ENCODE data around the gene ZNF726.

Gene ZNF726

GRCh38 chr19:23914402-23915286, at the start of gene ZNF726:
TSS of gene ZNF726 (plus strand) at chr19:23914886. CDS start at chr19:23914995, 109 bp downstream.
- H3K79me2 ChIP-seq (ENCODE audit: insufficient read depth, low read depth), result no peaks in the 10 kb centered on the region
- H3K36me3 ChIP-seq (ENCODE audit: insufficient read depth), result no peaks in the 10 kb centered on the region
- no peaks in the 10 kb centered on the region for H3K27me3 ChIP-seq (ENCODE audit: insufficient read depth, low read depth)
- no peak within 1 kb of the TSS for H3K27ac ChIP-seq
- TF ChIP-seq, protein P1, sequence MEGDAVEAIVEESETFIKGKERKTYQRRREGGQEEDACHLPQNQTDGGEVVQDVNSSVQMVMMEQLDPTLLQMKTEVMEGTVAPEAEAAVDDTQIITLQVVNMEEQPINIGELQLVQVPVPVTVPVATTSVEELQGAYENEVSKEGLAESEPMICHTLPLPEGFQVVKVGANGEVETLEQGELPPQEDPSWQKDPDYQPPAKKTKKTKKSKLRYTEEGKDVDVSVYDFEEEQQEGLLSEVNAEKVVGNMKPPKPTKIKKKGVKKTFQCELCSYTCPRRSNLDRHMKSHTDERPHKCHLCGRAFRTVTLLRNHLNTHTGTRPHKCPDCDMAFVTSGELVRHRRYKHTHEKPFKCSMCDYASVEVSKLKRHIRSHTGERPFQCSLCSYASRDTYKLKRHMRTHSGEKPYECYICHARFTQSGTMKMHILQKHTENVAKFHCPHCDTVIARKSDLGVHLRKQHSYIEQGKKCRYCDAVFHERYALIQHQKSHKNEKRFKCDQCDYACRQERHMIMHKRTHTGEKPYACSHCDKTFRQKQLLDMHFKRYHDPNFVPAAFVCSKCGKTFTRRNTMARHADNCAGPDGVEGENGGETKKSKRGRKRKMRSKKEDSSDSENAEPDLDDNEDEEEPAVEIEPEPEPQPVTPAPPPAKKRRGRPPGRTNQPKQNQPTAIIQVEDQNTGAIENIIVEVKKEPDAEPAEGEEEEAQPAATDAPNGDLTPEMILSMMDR (conservative IDR thresholded peaks at IDR 0.05; ENCODE audit: low read depth, low read length), result no peak
- H3K4me2 ChIP-seq, result no peak within 1 kb of the TSS
- no peak within 1 kb of the TSS for H3K9ac ChIP-seq
- H3K4me3 ChIP-seq (IDR thresholded peaks at IDR 0.05; ENCODE audit: insufficient read depth, low read depth, low read length), result no peak within 1 kb of the TSS
- no peaks in the 10 kb centered on the region for H4K20me1 ChIP-seq (ENCODE audit: insufficient read depth)
- H2AFZ ChIP-seq (ENCODE audit: low read depth), result no peak within 1 kb of the TSS
- no peaks in the 10 kb centered on the region for H3K4me1 ChIP-seq (ENCODE audit: low read depth, poor library complexity, severe bottlenecking)

- H3K79me2 ChIP-seq (ENCODE audit: insufficient read depth, low read depth), result no peaks in the 10 kb centered on the region
Measured at GRCh38 chr19:23867895-23868294, 46.8 kb upstream of the ZNF726 start.

GRCh38 chr19:23868630-23869029, 46.1 kb upstream of the ZNF726 start:
- Histone ChIP-seq H4K20me1 (ENCODE audit: insufficient read depth) (no peaks in the 10 kb centered on the region), H3K79me2 (ENCODE audit: insufficient read depth, low read depth) (no peaks in the 10 kb centered on the region), H3K4me1 (ENCODE audit: low read depth, poor library complexity, severe bottlenecking) (no peaks in the 10 kb centered on the region), H3K4me2 (no peak overlapping the region), H3K4me3 (IDR thresholded peaks at IDR 0.05; ENCODE audit: insufficient read depth, low read depth, low read length) (no peak overlapping the region), H3K27me3 (ENCODE audit: insufficient read depth, low read depth) (no peaks in the 10 kb centered on the region), H3K36me3 (ENCODE audit: insufficient read depth) (no peaks in the 10 kb centered on the region), H2AFZ (ENCODE audit: low read depth) (no peak overlapping the region), H3K9ac (no peak overlapping the region), H3K27ac (no peak overlapping the region)
- TF ChIP-seq, protein P1 (conservative IDR thresholded peaks at IDR 0.05; ENCODE audit: low read depth, low read length), result no peak

More at GRCh38 chr19:23867895-23868294, 46.8 kb upstream of the ZNF726 start:
- TF ChIP-seq, protein P1 (conservative IDR thresholded peaks at IDR 0.05; ENCODE audit: low read depth, low read length), result no peak
- Histone ChIP-seq H3K27me3 (ENCODE audit: insufficient read depth, low read depth) (no peaks in the 10 kb centered on the region), H3K4me3 (IDR thresholded peaks at IDR 0.05; ENCODE audit: insufficient read depth, low read depth, low read length) (no peak overlapping the region), H3K9ac (no peak overlapping the region), H3K27ac (no peak overlapping the region), H2AFZ (ENCODE audit: low read depth) (no peak overlapping the region), H3K4me2 (no peak overlapping the region), H3K4me1 (ENCODE audit: low read depth, poor library complexity, severe bottlenecking) (no peaks in the 10 kb centered on the region), H3K36me3 (ENCODE audit: insufficient read depth) (no peaks in the 10 kb centered on the region), H4K20me1 (ENCODE audit: insufficient read depth) (no peaks in the 10 kb centered on the region)

- no peak overlapping the region for H3K9ac ChIP-seq
- H3K36me3 ChIP-seq (ENCODE audit: insufficient read depth), result no peaks in the 10 kb centered on the region
- TF ChIP-seq, protein P1 (conservative IDR thresholded peaks at IDR 0.05; ENCODE audit: low read depth, low read length), result no peak
- H3K79me2 ChIP-seq (ENCODE audit: insufficient read depth, low read depth), result no peaks in the 10 kb centered on the region
- H3K27ac ChIP-seq, result no peak overlapping the region
- no peaks in the 10 kb centered on the region for H3K27me3 ChIP-seq (ENCODE audit: insufficient read depth, low read depth)
- H3K4me1 ChIP-seq (ENCODE audit: low read depth, poor library complexity, severe bottlenecking), result no peaks in the 10 kb centered on the region
- no peak overlapping the region for H2AFZ ChIP-seq (ENCODE audit: low read depth)
- H3K4me2 ChIP-seq, result no peak overlapping the region
- no peak overlapping the region for H3K4me3 ChIP-seq (IDR thresholded peaks at IDR 0.05; ENCODE audit: insufficient read depth, low read depth, low read length)
- no peaks in the 10 kb centered on the region for H4K20me1 ChIP-seq (ENCODE audit: insufficient read depth)
Measured at GRCh38 chr19:23872282-23872919, 42.3 kb upstream of the ZNF726 start.
